ELR (cell line): ENCODE results near the gene MYNN.

Source experiments
- DNase-seq: peaks from one replicate; pipeline ENCODE4 v3.0.0-alpha.2; 2015; ENCODE audit warnings: low read depth

MYNN gene

DNA sequence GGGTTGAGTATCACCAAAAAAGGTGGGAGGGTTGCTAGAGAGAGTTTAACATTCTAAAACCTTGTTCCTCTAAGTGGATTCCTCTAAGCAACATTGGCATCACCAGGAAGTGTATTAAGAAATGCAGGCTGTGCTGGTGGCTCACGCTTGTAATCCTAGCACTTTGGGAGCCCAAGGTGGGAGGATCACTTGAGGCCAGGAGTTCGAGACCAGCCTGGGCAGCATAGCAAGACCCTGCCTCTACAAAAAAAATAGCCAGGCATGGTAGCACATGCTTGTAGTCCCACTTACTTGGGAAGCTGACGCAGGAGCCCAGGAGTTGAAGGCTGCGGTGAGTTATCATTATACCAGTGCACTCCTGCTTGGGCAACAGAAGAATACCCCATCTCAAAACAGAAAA, 4.6 kb downstream of the MYNN start:
- DNase-seq, result no peak

DNA sequence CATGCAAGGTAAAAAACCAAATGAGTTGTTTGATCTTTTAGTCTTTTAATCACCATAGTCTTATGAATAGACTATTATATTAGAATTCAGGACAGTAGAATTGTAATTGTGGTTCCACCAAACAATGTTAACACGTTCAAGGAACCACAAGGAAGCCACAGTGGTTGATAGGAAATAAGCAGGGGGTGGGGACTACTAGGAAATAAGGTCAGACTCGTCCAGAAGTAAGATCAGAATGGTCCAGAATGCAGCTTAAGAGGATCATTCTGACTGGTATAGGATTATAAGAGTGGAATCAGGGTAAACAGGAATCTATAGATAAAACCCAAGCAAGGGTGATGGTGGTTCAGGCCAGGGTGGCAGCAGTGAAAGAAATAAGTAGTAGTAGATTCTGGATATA, 7.5 kb downstream of the MYNN start:
- no peak for DNase-seq

DNA sequence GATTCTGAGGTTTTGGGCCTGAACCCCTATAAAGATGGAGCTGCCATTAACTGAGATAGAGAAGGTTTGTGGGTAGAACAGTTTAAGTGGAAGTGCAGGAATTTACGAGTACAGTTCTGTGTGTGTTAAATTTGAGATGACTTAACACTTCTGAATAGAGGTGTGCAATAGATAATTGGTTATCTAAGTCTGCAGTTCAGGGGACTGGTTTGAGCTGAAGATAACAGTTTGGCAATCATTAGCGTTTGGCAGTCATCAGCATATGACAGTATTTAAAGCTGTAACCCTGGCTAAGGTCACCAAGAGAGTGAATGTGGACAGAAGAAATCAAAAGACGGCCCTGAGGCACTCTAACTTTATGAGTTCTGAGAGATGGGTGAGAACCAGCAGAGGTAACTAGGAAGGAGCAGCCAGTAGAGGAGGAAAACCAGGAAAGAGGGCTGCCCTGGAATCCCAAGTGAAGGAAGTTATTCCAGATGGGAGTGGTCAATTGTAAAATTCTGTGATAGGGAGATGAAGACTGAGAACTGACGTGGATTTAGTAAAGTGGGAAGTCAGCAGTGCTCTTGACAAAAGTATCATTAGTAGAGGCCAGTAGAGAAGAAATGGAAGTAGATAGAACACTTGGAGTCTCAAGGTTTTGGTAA, 8.1 kb downstream of the MYNN start:
- DNase-seq, result no peak

- DNase-seq, result no peak
Measured at GRCh38 chr3:169787120-169787519, 13.9 kb downstream of the MYNN start.

- no peak for DNase-seq
Measured at GRCh38 chr3:169787791-169788190, 14.6 kb downstream of the MYNN start.

DNA sequence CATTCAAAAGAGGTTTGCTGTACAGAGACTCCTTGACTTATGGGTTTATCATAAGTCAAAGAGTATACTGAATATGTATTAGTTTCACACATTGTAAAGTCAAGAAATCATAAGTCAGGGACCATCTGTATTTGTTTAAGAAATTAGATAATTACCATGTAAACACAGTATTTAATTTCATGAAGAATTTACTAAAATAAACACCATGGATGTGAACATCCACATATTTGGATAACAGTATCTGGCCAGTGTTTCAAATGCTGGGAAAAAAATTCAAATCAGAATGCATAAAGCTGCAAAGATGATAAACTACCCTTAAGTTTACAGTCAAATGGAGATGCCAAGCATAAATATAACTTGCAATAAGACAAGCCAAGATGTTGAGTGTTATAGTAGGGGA, 17.0 kb downstream of the MYNN start:
- no peak for DNase-seq

DNA sequence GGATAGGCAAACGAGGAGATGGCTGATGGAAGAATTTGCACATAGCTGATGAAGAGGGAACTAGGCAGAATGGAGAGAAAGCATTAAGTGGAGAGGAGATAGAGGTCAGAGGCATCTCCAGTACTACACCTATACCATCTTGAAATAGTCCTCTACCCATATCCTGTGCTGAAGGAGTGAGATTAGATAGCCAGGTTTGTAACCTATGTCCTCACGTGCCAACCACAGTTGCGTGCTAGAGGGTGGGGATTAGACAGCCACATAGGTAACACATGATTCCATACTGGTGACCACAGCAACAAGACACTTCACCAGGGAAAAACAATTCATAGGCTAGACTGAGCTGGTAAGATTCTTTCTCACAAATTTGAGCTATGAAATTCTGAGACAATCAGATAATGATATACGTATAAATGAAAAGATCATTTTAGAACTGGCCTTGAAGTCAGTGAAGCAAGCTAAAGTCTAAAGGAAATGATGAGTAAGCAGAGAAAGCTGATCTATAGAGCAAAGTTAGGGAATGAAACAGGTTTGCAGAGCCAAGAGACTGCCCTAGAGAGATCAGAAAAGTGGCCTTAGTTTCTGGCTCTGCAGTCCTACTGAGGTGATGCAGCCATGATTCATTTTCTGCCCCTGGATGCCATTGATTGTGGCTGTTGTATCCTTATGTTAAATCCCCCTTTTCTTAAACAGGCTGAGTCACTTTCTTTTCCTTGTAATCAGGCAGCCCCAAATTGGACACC, 17.7 kb downstream of the MYNN start:
- peak; percentile 67 for DNase-seq

- DNase-seq, result no peak
Measured at GRCh38 chr3:169792359-169792758, 19.2 kb downstream of the MYNN start.

- DNase-seq, result no peak
Measured at GRCh38 chr3:169804681-169805080, 31.5 kb downstream of the MYNN start.

- DNase-seq, result no peak
Measured at GRCh38 chr3:169809230-169809795, 36.1 kb downstream of the MYNN start.

DNA sequence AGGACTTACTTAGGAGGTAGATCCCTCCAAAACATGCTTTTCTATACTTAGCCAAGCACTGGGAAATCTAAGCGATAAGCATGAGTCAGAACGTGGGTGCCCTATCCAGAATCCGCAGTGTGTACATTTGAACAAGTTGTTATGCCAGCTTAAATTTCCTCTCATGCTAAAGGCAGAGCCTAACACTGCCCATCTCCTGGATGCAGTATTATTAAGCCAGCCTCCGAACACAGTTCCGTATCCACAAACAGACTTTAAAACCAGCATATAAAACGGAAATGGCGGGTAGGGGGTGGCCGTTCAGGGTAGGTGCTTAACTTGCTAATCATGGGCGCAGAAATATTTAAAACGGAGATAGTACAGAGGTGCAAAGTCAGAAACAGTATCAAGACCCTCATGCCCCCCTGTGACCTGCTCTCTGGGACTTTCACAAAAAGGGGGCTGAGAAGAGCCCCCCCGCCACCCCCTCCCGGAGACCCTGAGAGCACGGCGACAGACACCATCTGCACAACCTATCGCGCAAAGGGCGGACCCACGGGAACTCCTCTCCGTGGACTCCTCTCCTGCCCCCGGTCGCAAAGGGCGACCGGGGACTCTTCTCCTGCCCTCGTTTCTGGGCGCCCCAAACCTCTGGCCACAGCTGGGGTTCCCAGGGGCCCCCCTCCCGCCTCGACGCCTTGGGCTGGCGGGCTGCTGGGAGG, 38.6 kb downstream of the MYNN start:
- DNase-seq, result peak; percentile 82

GRCh38 chr3:169812332-169813235, 39.4 kb downstream of the MYNN start, which contains the start of the genes LRRC34 and LRRIQ4:
Gene LRRC34 (minus strand): TSS chr3:169812904. CDS start chr3:169812548, 356 bp downstream.
Gene LRRIQ4 (plus strand): TSS chr3:169812870. CDS start chr3:169821922, 9,052 bp downstream.
- peak; percentile 91 for DNase-seq

DNA sequence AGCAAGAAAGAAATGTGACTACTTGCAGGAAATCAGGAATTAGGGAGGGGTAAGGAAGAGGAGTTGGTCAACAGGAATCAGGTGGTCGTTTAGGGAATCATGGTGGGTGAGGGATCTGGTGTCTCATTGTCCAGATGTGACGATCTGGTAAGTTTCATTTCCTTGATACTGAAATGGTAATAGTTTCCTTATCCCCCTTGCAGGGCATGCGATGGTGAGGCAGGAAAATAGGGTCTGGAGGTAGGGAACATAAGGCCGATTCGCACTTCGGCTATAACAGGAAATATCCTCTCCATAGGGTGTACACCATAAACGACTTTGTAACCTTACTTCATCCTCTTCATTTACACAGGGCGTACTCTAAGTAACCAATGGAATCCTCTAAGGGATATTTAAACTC, 40.1 kb downstream of the MYNN start:
- DNase-seq, result no peak

GRCh38 chr3:169813757-169814517, 40.7 kb downstream of the MYNN start:
- DNase-seq, result peak; percentile 41

GRCh38 chr3:169815590-169816150, 42.5 kb downstream of the MYNN start:
- no peak for DNase-seq

- DNase-seq, result peak; percentile 63
Measured at GRCh38 chr3:169818316-169818715, 45.1 kb downstream of the MYNN start.

DNA sequence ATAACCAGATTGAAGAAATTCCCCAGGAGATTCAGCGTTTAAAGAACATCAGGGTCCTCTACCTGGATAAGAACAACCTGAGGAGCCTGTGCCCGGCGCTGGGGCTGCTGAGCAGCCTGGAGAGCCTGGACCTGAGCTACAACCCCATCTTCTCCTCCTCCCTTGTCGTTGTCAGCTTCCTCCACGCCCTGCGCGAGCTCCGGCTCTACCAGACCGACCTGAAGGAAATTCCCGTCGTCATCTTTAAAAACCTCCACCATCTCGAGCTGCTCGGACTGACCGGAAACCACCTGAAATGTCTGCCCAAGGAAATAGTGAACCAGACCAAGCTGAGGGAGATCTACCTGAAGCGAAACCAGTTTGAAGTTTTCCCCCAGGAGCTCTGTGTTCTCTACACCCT, 48.9 kb downstream of the MYNN start:
- no peak for DNase-seq

DNA sequence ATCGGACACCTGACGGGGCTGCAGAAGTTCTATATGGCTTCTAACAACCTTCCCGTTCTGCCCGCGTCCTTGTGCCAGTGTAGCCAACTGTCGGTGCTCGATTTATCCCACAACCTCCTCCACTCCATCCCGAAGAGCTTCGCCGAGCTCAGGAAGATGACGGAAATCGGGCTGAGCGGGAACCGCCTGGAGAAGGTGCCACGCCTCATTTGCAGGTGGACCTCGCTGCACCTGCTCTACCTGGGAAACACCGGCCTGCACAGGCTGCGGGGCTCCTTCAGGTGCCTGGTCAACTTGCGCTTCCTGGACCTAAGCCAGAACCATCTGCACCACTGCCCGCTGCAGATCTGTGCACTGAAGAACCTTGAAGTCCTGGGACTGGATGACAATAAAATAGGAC, 49.3 kb downstream of the MYNN start:
- DNase-seq, result no peak

DNA sequence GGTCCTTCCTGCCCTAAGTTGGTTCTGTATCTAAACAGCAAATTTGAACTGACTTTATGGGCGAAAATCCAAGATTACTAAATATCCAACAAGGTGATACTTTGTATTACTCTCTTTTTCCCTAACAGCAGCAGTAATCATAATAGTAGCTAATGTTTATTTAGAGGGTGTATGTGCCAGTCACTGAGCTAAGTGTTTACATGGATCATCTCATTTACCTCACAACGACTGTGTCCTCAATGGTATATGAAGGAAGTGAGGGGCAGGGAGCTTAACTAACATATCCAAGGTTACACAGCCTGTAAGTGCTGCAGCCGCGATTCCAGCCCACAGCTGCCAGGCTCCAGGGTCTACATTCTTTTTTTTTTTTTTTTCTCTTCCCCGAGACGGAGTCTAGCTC, 49.8 kb downstream of the MYNN start:
- DNase-seq, result no peak

DNA sequence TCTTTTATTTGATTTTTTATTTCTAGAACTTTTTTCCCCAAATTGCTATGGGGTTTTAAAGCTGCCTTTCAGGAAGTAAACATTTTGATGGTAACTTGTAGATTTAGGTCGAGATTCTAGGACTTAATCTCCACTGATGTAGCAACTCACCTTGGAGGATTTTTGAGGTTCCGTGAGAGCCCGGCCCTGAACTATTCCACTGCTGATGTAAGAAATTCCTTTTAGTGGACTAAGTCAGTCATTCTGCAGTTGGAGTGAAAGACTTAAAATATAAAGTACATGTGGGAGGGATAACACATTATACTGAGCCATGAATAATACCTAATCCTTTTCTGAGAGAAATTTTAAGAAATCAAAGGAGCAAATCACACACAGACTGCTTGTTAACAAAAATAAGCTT, 52.1 kb downstream of the MYNN start:
- no peak for DNase-seq

DNA sequence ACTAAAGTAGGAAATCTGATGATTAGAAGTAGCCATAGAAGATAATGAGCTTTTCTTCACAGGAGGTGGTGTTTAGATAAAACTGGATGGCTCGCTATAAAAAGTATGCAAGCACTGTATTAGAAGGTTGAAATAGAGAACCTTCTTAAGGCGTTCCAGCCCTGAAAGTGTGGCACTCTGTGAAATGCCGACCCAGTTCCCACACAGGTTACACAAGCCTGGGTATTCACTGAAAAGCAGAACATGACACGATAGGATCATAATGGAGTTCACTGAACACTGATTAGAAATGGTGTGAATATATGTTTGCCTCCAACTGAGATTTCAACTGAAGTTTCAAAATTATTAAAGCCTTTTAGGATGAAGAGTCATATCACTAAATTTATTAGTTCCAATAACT, 54.5 kb downstream of the MYNN start:
- no peak for DNase-seq
